H1 (cell line): Measurements from ENCODE around the gene GBX1. TPM values are rescaled to one million over a fixed set of nuclear protein-coding genes. Genes with fewer than 3 reads are reported as not detected.

Source experiments
- CTCF ChIA-PET: fragments of 300-600 bp; sonication (Branson Sonifier 250); formaldehyde crosslinking; loops from one replicate; lab custom pipeline; 2021; ENCODE audit not compliant: partially characterized antibody; lab: Charles Lee
- POLR2A ChIA-PET: fragments of 300-600 bp; sonication (Branson Sonifier 250); formaldehyde crosslinking; loops from one replicate; lab custom pipeline; 2021; ENCODE audit warnings: inconsistent platforms; ENCODE audit not compliant: partially characterized antibody; lab: Charles Lee
- DNase-seq, 2 experiments: peaks; one replicate each; pipeline versions ENCODE4 v3.0.0 to v3.0.0-alpha.2; 2010 to 2022; ENCODE audit warnings: low spot score in 2 of 2, low read depth in 1 of 2, mixed read lengths in 1 of 2
- FAIRE-seq: peaks from 2 replicates; lab custom pipeline; 2011; peaks lifted over from hg19 to GRCh38; lab: Jason Lieb, UNC
- H2AFZ ChIP-seq: 2 replicates; pipeline ENCODE4 v1.8.1; 2012; ENCODE audit warnings: low read length, inconsistent platforms
- H2AK5ac ChIP-seq: 2 replicates; pipeline ENCODE4 v1.6.1; 2013; ENCODE audit warnings: low read depth, low read length
- H2BK120ac ChIP-seq: replicated peaks from 2 replicates; pipeline ENCODE3; 2013; ENCODE audit warnings: low read depth, low read length, inconsistent platforms
- H2BK12ac ChIP-seq: 2 replicates; pipeline ENCODE4 v1.6.1; 2013; ENCODE audit warnings: low read depth, low read length
- H2BK15ac ChIP-seq: 2 replicates; pipeline ENCODE4 v1.6.1; 2013; ENCODE audit warnings: low read length
- H2BK20ac ChIP-seq: 2 replicates; pipeline ENCODE4 v1.6.1; 2013; ENCODE audit warnings: low read length
- H2BK5ac ChIP-seq: 2 replicates; pipeline ENCODE4 v1.6.1; 2013; ENCODE audit warnings: low read depth, low read length
- H3K14ac ChIP-seq: 2 replicates; pipeline ENCODE4 v1.6.1; 2013; ENCODE audit warnings: inconsistent platforms; ENCODE audit not compliant: insufficient read length
- H3K18ac ChIP-seq: 2 replicates; pipeline ENCODE4 v1.6.1; 2013; ENCODE audit warnings: low read length; ENCODE audit errors: extremely low read depth
- H3K23ac ChIP-seq: 2 replicates; pipeline ENCODE4 v1.6.1; 2013; ENCODE audit warnings: inconsistent platforms; ENCODE audit not compliant: insufficient read length
- H3K23me2 ChIP-seq: 2 replicates; pipeline ENCODE4 v1.6.1; 2013; ENCODE audit warnings: low read depth, low read length
- H3K27ac ChIP-seq: 2 replicates; pipeline ENCODE4 v1.6.1; 2011; ENCODE audit warnings: low read depth, low read length, inconsistent platforms
- H3K27me3 ChIP-seq, 4 experiments: replicated peaks in 1 of 4; 1 replicate in 1 of 4; 2 replicates in 3 of 4; pipeline versions ENCODE4 v1.6.1 to v1.8.1; 2011 to 2013; ENCODE audit warnings: low read length in 3 of 4, mild to moderate bottlenecking in 3 of 4, inconsistent platforms in 2 of 4, mixed read lengths in 2 of 4, moderate library complexity in 1 of 4; ENCODE audit not compliant: control insufficient read depth in 3 of 4, insufficient read depth in 3 of 4; ENCODE audit errors: extremely low read depth in 1 of 4
- H3K36me3 ChIP-seq, 4 experiments: 2 replicates each; pipeline versions ENCODE4 v1.6.1 to v1.8.1; 2011 to 2013; ENCODE audit warnings: mild to moderate bottlenecking in 4 of 4, low read length in 3 of 4, moderate library complexity in 2 of 4, control low read depth in 1 of 4, inconsistent platforms in 1 of 4; ENCODE audit not compliant: insufficient read depth in 4 of 4, control insufficient read depth in 2 of 4
- H3K4ac ChIP-seq: replicated peaks from 2 replicates; pipeline ENCODE3; 2013; ENCODE audit warnings: low read length, low read depth, mixed read lengths, inconsistent platforms; ENCODE audit not compliant: insufficient read length
- H3K4me1 ChIP-seq, 4 experiments: replicated peaks in 1 of 4; 1 replicate in 1 of 4; 2 replicates in 3 of 4; pipeline versions ENCODE4 v1.6.1 to v1.8.1; 2011 to 2013; ENCODE audit warnings: low read length in 3 of 4, inconsistent platforms in 2 of 4, mixed read lengths in 1 of 4; ENCODE audit not compliant: insufficient read depth in 4 of 4, control insufficient read depth in 3 of 4
- H3K4me2 ChIP-seq, 2 experiments: 2 replicates each; pipeline versions ENCODE4 v1.6.1 to v1.8.1; 2011 to 2013; ENCODE audit warnings: low read depth in 2 of 2, low read length in 2 of 2, control low read depth in 1 of 2, inconsistent platforms in 1 of 2, mild to moderate bottlenecking in 1 of 2; ENCODE audit not compliant: insufficient read depth in 1 of 2
- H3K4me3 ChIP-seq, 4 experiments: fragments of 200-600, 300-600 bp in 1 of 4; sonication (generic), shearing (Covaris generic), sonication (Bioruptor Twin) in 1 of 4; 2 replicates each; pipeline versions ENCODE4 v1.5.1 to v1.8.1; 2011 to 2016; ENCODE audit warnings: low read length in 4 of 4, low read depth in 3 of 4, control low read depth in 2 of 4, inconsistent platforms in 2 of 4, mild to moderate bottlenecking in 2 of 4, mixed read lengths in 1 of 4, moderate library complexity in 1 of 4; ENCODE audit not compliant: insufficient read depth in 2 of 4; ENCODE audit errors: extremely low read depth in 1 of 4
- H3K56ac ChIP-seq: replicated peaks from 2 replicates; pipeline ENCODE3; 2013; ENCODE audit warnings: low read depth, mild to moderate bottlenecking, mixed read lengths, low read length, inconsistent platforms; ENCODE audit not compliant: insufficient read length
- H3K79me1 ChIP-seq: 2 replicates; pipeline ENCODE4 v1.6.1; 2013; ENCODE audit warnings: low read depth, low read length, control low read depth
- H3K79me2 ChIP-seq, 2 experiments: 2 replicates each; pipeline versions ENCODE4 v1.6.1 to v1.8.1; 2012 to 2013; ENCODE audit warnings: low read length in 2 of 2, mild to moderate bottlenecking in 2 of 2, inconsistent platforms in 1 of 2; ENCODE audit not compliant: insufficient read depth in 2 of 2, control insufficient read depth in 1 of 2
- H3K9ac ChIP-seq, 4 experiments: replicated peaks in 1 of 4; 1 replicate in 1 of 4; 2 replicates in 3 of 4; pipeline versions ENCODE4 v1.6.1 to v1.8.1; 2011 to 2013; ENCODE audit warnings: low read depth in 3 of 4, low read length in 3 of 4, control low read depth in 2 of 4, mild to moderate bottlenecking in 2 of 4, moderate library complexity in 2 of 4, inconsistent platforms in 1 of 4; ENCODE audit errors: extremely low read depth in 1 of 4
- H3K9me3 ChIP-seq, 2 experiments: 2 replicates each; pipeline versions ENCODE4 v1.6.1 to v1.8.1; 2012 to 2013; ENCODE audit warnings: mild to moderate bottlenecking in 2 of 2, moderate library complexity in 2 of 2, control low read depth in 1 of 2, inconsistent platforms in 1 of 2, low read depth in 1 of 2, low read length in 1 of 2, mixed read lengths in 1 of 2; ENCODE audit not compliant: insufficient read depth in 2 of 2
- H4K20me1 ChIP-seq, 2 experiments: replicated peaks in 1 of 2; 2 replicates each; pipeline versions ENCODE3 to v1.8.1; 2011 to 2013; ENCODE audit warnings: inconsistent platforms in 2 of 2, low read length in 2 of 2, mild to moderate bottlenecking in 1 of 2; ENCODE audit not compliant: insufficient read depth in 2 of 2, control insufficient read depth in 1 of 2
- H4K5ac ChIP-seq: 2 replicates; pipeline ENCODE4 v1.6.1; 2013; ENCODE audit warnings: low read length, low read depth, mixed read lengths, inconsistent platforms; ENCODE audit not compliant: insufficient read length
- H4K8ac ChIP-seq: 2 replicates; pipeline ENCODE4 v1.8.0; 2013; ENCODE audit warnings: mild to moderate bottlenecking, moderate library complexity, low read length, inconsistent platforms; ENCODE audit not compliant: insufficient read depth; ENCODE audit errors: extremely low read depth
- H4K91ac ChIP-seq: replicated peaks from 2 replicates; pipeline ENCODE3; 2013; ENCODE audit warnings: low read length, mixed read lengths, inconsistent platforms; ENCODE audit not compliant: insufficient read length
- CBX5 ChIP-seq: fragments of 300-800, 300-1000 bp; sonication (generic); IDR thresholded peaks from 2 replicates; pipeline ENCODE4 v1.7.1; 2016; ENCODE audit warnings: antibody characterized with exemption, low read length, low read depth
- CBX8 ChIP-seq: fragments of 300-800, 300-1000 bp; sonication (generic); IDR thresholded peaks from 2 replicates; pipeline ENCODE4 v1.7.1; 2016; ENCODE audit warnings: low read depth, low read length, borderline replicate concordance
- CREB1 ChIP-seq: IDR thresholded peaks from 2 replicates; pipeline ENCODE4 v1.6.1; 2012; ENCODE audit warnings: inconsistent platforms
- FOSL1 ChIP-seq: IDR thresholded peaks from 2 replicates; pipeline ENCODE4 v1.6.1; 2011; ENCODE audit warnings: mild to moderate bottlenecking, low read depth, low read length, moderate library complexity; ENCODE audit not compliant: insufficient read depth
- GTF2F1 ChIP-seq: IDR thresholded peaks from 2 replicates; pipeline ENCODE4 v1.6.1; 2012; ENCODE audit warnings: low read depth, low read length, improper control_type of control experiment, borderline replicate concordance
- JUN ChIP-seq: IDR thresholded peaks from 2 replicates; pipeline ENCODE4 v1.6.1; 2011; ENCODE audit warnings: low read depth, mild to moderate bottlenecking, improper control_type of control experiment, low read length
- JUND ChIP-seq: IDR thresholded peaks from 2 replicates; pipeline ENCODE4 v1.6.1; 2011; ENCODE audit warnings: mild to moderate bottlenecking, improper control_type of control experiment, low read length
- POLR2AphosphoS5 ChIP-seq: IDR thresholded peaks from 2 replicates; pipeline ENCODE4 v1.6.1; 2011; ENCODE audit warnings: low read depth, low read length
- SP1 ChIP-seq: IDR thresholded peaks from 2 replicates; pipeline ENCODE4 v1.6.1; 2011; ENCODE audit warnings: low read depth, low read length
- TAF1 ChIP-seq: IDR thresholded peaks from 2 replicates; pipeline ENCODE4 v1.6.1; 2011; ENCODE audit warnings: mild to moderate bottlenecking, low read depth, low read length
- TBP ChIP-seq: IDR thresholded peaks from 2 replicates; pipeline ENCODE4 v1.6.1; 2011; ENCODE audit warnings: low read depth, low read length, improper control_type of control experiment
- TEAD4 ChIP-seq: IDR thresholded peaks from 2 replicates; pipeline ENCODE4 v1.6.1; 2012; ENCODE audit warnings: low read depth, low read length, inconsistent platforms, mixed read lengths
- WGBS, 2 experiments: shearing (Covaris generic) in 1 of 2; methylation state at CpG; one replicate each; pipeline versions ENCODE4 v1.1.6 to v1.1.7; 2013 to 2015; ENCODE audit warnings: low lambda C conversion rate in 2 of 2, mixed read lengths in 2 of 2, inconsistent platforms in 1 of 2, low coverage in 1 of 2, missing lambda C conversion rate in 1 of 2; ENCODE audit not compliant: insufficient replicate concordance in 2 of 2, insufficient coverage in 1 of 2, insufficient read length in 1 of 2; ENCODE audit errors: extremely low coverage in 1 of 2, missing lambda C conversion rate in 1 of 2; 5-methylcytosine and 5-hydroxymethylcytosine counted together
- polyA plus RNA-seq, 7 experiments: library from polyadenylated mRNA; depleted of rRNA in 3 of 7; stranded (reverse) in 5 of 7; unstranded in 2 of 7; fragments of >200 nt in 5 of 7; fragments of 200-250 nt in 2 of 7; gene quantifications; 1 replicate in 5 of 7; 2 replicates in 1 of 7; 4 replicates in 1 of 7; pipeline versions ENCODE4 v1.2.1 to v1.2.3, GENCODE V29; 2011 to 2013; ENCODE audit warnings: missing spikeins in 2 of 7, mixed read lengths in 2 of 7
- total RNA-seq: library from RNA; stranded (reverse); fragmentation: NEBNext Ultra II Directional; extraction: Animal tissue kit (Norgen Biotek cat#: 25700); gene quantifications from 2 replicates; pipeline ENCODE4 v1.2.1, GENCODE V29; 2021
- TF ChIP-seq, protein P1 (sequence below): IDR thresholded peaks from 2 replicates; pipeline ENCODE4 v1.6.1; 2012; ENCODE audit warnings: inconsistent platforms

GBX1 gene
- total and polyA plus RNA-seq, 2 of the 8 experiments (the other 6 are each of a cell fraction or from before 2014, with no cell fraction given) = not detected

DNA sequence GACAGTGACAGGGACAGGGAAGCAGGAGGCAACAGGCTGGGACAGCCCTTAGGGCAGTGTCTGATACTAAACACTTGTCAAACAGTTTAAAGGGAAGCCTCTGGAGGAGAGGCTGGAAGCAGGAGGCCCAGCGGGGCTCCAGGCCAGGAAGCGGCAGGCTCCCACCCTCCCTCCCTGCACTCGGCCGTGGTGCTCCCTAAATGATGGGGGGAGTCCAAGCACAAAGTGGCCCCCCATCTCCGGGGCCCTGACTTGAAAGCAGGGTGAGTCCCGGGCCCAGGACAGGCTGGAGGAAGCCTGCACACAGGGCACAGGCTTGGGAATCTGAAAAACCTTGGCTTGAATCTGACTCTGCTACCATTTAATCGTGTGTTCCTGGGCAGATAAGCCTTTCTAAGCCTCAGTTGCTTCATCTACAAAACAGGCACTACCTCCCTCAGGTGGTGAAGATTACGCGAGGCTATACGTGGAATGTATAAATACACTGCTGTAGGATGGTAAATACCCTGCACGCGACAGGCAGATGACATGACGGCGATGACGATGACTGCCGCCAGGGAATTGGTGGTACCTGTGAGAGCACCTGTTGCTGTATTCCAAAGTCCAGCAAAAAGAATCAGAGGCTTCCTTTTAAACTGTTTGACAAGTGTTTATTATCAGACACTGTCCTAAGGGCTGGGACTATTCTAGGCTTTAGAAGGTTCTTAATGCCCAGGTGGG lies 34.1 kb downstream of the GBX1 start:
- Histone ChIP-seq H3K4me2 (no peak overlapping the region), H2AK5ac (no peak overlapping the region), H3K9me3 (no peaks in the 10 kb centered on the region), H3K27ac (no peak overlapping the region), H2BK12ac (no peak overlapping the region), H3K79me1 (no peaks in the 10 kb centered on the region), H2BK5ac (no peak overlapping the region), H4K8ac (no peak overlapping the region), H3K36me3 (peaks cover 0 to 10% (median 5%) of the 10 kb centered on the region in 4 experiments; a peak in 5 of 8 replicates), H2BK15ac (no peak overlapping the region), H3K23me2 (no peaks in the 10 kb centered on the region; the same call in 1 of the 2 replicates), H3K23ac (no peak overlapping the region), H4K20me1 (peaks cover 7 to 19% of the 10 kb centered on the region in 2 experiments), H3K9ac (no peak overlapping the region), H3K79me2 (no peaks in the 10 kb centered on the region), H4K91ac (no peak overlapping the region), H2BK20ac (no peak overlapping the region), H3K18ac (no peak overlapping the region), H4K5ac (no peak overlapping the region), H3K4ac (no peak overlapping the region), H2AFZ (no peak overlapping the region), H3K27me3 (no peaks in the 10 kb centered on the region; a peak in 1 of 7 replicates), H2BK120ac (no peak overlapping the region), H3K56ac (no peak overlapping the region), H3K14ac (no peak overlapping the region), H3K4me3 (no peak overlapping the region), H3K4me1 (peaks cover 1 to 11% (median 9%) of the 10 kb centered on the region in 4 experiments)
- ChIA-PET POLR2A (interaction anchor here (1.2 kb wide), 1 partner anchor 14 kb away, joined by 4 read pairs; no protein-coding TSS in a partner anchor), CTCF (interaction anchor here (0.6 to 18.9 kb wide), 5 partner anchors 6 to 109 kb away, joined by 3 to 197 read pairs (median 4); no protein-coding TSS in a partner anchor)
- FAIRE-seq (no peak), DNase-seq (no peak)
- 90% methylated on average over 16 of the region's 16 CpGs; no CpG with 5 or more reads in 1 of the 2 experiments for WGBS, 2 experiments
- TF ChIP-seq JUND = no peak
- TF ChIP-seq, protein P1, sequence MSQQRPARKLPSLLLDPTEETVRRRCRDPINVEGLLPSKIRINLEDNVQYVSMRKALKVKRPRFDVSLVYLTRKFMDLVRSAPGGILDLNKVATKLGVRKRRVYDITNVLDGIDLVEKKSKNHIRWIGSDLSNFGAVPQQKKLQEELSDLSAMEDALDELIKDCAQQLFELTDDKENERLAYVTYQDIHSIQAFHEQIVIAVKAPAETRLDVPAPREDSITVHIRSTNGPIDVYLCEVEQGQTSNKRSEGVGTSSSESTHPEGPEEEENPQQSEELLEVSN = no peak
- no peak for TF ChIP-seq SP1
- TF ChIP-seq CBX8 = no peak
- TF ChIP-seq JUN = no peak
- no peak for TF ChIP-seq POLR2AphosphoS5
- TF ChIP-seq CBX5 = no peak
- no peak for TF ChIP-seq TBP
- no peak for TF ChIP-seq TEAD4
- no peak for TF ChIP-seq GTF2F1
- TF ChIP-seq CREB1 = no peak
- no peak for TF ChIP-seq FOSL1
- no peak for TF ChIP-seq TAF1
